ENCODE measurements around the gene GOLGA8T.
"Not testable (repeated sequence)": the region's sequence is repeated elsewhere in the genome, so short reads cannot be mapped to it uniquely, and the experiment has no call there.

Gene GOLGA8T

DNA sequence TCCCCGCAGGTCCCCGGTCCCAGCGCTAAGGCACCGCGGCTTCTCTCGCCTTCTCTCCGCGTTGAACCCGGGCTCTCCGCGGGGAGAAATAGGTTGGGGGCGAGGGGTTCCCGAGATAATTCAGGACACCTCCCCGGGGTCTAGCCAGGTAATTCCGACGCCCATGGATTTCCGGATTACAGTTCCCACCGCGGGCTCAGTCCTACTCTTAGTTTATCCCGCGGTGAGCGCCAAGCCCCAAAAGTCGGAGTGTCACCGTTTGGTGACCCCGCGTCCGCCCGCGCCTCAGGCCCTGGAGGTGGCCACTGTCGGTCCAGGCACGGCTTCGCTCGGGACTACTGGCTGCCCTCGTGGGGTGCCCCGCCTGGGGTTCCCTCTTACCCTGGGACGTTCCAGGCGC is 56.8 kb downstream of the GOLGA8T start:
- not testable (repeated sequence) for DNase-seq

DNA sequence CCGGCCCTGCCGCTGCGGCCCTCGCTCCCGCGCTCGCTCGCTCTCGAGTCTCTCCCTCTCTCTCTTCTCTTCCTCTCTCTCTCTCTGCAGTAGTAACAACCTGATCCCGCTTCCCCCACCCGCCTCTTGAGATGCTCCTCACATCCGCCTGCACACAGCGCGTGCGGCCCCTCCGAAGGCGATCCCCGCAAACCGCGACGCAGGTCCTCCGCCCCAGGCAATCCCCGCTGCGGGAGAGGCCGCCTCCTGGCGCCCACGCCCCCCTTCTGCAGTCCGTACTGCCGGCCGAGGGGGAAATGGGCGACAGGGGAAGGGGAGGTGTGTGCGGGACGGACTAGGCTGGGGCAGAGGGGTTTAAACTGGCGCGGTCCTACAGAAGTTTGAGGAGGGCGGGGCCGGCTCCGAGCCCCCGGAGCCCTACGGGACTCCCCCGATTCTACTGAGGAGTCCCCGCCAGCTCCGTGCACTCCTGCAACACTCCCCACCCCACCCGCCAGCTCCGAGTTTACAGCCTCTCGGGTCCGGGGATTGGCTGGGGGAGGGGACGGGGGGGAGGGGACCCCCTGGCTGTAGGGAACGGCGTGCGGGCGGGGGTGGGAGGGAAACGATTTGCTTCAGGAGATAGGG is 57.4 kb downstream of the GOLGA8T start:
- DNase-seq = not testable (repeated sequence)

- DNase-seq = not testable (repeated sequence)
Observed at GRCh38 chr15:30192892-30193291, 58.0 kb downstream of the GOLGA8T start.

Data from 8988T (cell line).